Measurements from ENCODE around the gene EEF1AKMT2.

EEF1AKMT2 gene

GRCh38 chr10:124710266-124710881 lies 81.3 kb downstream of the EEF1AKMT2 start:
- Histone ChIP-seq H3K36me3 (ENCODE audit: insufficient read depth, low read length) (no peaks in the 10 kb centered on the region), H3K4me1 (ENCODE audit: control insufficient read depth, insufficient read depth, low read length, unreplicated experiment) (peaks cover 13% of the 10 kb centered on the region), H3K79me2 (ENCODE audit: control insufficient read depth, insufficient read depth, low read length, unreplicated experiment) (peaks cover 7% of the 10 kb centered on the region), H3K4me3 (ENCODE audit: low read depth, low read length) (no peak overlapping the region), H3K27ac (ENCODE audit: low read depth, low read length) (no peak overlapping the region), H2AFZ (ENCODE audit: low read length, unreplicated experiment) (no peak overlapping the region), H3K27me3 (ENCODE audit: insufficient read depth, low read length) (no peaks in the 10 kb centered on the region)

GRCh38 chr10:124709861-124710260 lies 81.8 kb downstream of the EEF1AKMT2 start:
- Histone ChIP-seq H3K36me3 (ENCODE audit: insufficient read depth, low read length) (no peaks in the 10 kb centered on the region), H3K79me2 (ENCODE audit: control insufficient read depth, insufficient read depth, low read length, unreplicated experiment) (peaks cover 6% of the 10 kb centered on the region)

GRCh38 chr10:124708922-124709520 lies 82.7 kb downstream of the EEF1AKMT2 start:
- H3K79me2 ChIP-seq (ENCODE audit: control insufficient read depth, insufficient read depth, low read length, unreplicated experiment): peaks cover 4% of the 10 kb centered on the region
- H3K4me1 ChIP-seq (ENCODE audit: control insufficient read depth, insufficient read depth, low read length, unreplicated experiment): peaks cover 13% of the 10 kb centered on the region
- no peak overlapping the region for H3K4me3 ChIP-seq (ENCODE audit: low read depth, low read length)
- no peaks in the 10 kb centered on the region for H3K36me3 ChIP-seq (ENCODE audit: insufficient read depth, low read length)
- no peak overlapping the region for H2AFZ ChIP-seq (ENCODE audit: low read length, unreplicated experiment)
- no peaks in the 10 kb centered on the region for H3K27me3 ChIP-seq (ENCODE audit: insufficient read depth, low read length)
- no peak overlapping the region for H3K27ac ChIP-seq (ENCODE audit: low read depth, low read length)

More at GRCh38 chr10:124709861-124710260, 81.8 kb downstream of the EEF1AKMT2 start:
- Histone ChIP-seq H3K4me1 (ENCODE audit: control insufficient read depth, insufficient read depth, low read length, unreplicated experiment) (peaks cover 13% of the 10 kb centered on the region), H3K27me3 (ENCODE audit: insufficient read depth, low read length) (no peaks in the 10 kb centered on the region), H3K27ac (ENCODE audit: low read depth, low read length) (no peak overlapping the region), H2AFZ (ENCODE audit: low read length, unreplicated experiment) (no peak overlapping the region), H3K4me3 (ENCODE audit: low read depth, low read length) (no peak overlapping the region)

- H3K27ac ChIP-seq (ENCODE audit: low read depth, low read length): no peak overlapping the region
- no peaks in the 10 kb centered on the region for H3K27me3 ChIP-seq (ENCODE audit: insufficient read depth, low read length)
- peaks cover 4% of the 10 kb centered on the region for H3K79me2 ChIP-seq (ENCODE audit: control insufficient read depth, insufficient read depth, low read length, unreplicated experiment)
- no peak overlapping the region for H2AFZ ChIP-seq (ENCODE audit: low read length, unreplicated experiment)
- H3K4me1 ChIP-seq (ENCODE audit: control insufficient read depth, insufficient read depth, low read length, unreplicated experiment): peaks cover 13% of the 10 kb centered on the region
- H3K4me3 ChIP-seq (ENCODE audit: low read depth, low read length): no peak overlapping the region
- no peaks in the 10 kb centered on the region for H3K36me3 ChIP-seq (ENCODE audit: insufficient read depth, low read length)
Observed at GRCh38 chr10:124708246-124708779, 83.4 kb downstream of the EEF1AKMT2 start.

Data from ACC112 (cell line).